ENCODE data around the gene TSEN15. TPM values are rescaled to one million over a fixed set of nuclear protein-coding genes. Genes with fewer than 3 reads are reported as not detected.
A peak's percentile ranks its signal among the peaks of the same experiment; 100 is the strongest.

Gene TSEN15
- polyA plus RNA-seq, 1 donor (not counting 4 experiments of a cell fraction or from before 2014, with no cell fraction given): 46.7 TPM

- TF ChIP-seq EZH2 (IDR thresholded peaks at IDR 0.05; ENCODE audit: low read length) (no peak), CTCF (optimal IDR thresholded peaks at IDR 0.05 in 1 of 3, IDR thresholded peaks at IDR 0.05 in 1 of 3, conservative IDR thresholded peaks at IDR 0.05 in 1 of 3; ENCODE audit: extremely low read depth in 1 of 3, insufficient read depth in 2 of 3, low read length in 3 of 3) (peak in 2 of 3 experiments; percentile 46 to 50)
- no peaks in the 10 kb centered on the region for H3K4me1 ChIP-seq (ENCODE audit: control insufficient read depth, extremely low read depth, insufficient read depth, low read length)
- no peak overlapping the region for H3K9ac ChIP-seq (ENCODE audit: control insufficient read depth, extremely low read depth, insufficient read depth, low read length)
- no peaks in the 10 kb centered on the region for H3K27me3 ChIP-seq (ENCODE audit: control insufficient read depth, extremely low read depth, insufficient read depth, low read length)
- H4K20me1 ChIP-seq (ENCODE audit: control insufficient read depth, extremely low read depth, insufficient read depth, low read length): no peaks in the 10 kb centered on the region
- no peaks in the 10 kb centered on the region for H3K9me1 ChIP-seq (ENCODE audit: control insufficient read depth, extremely low read depth, insufficient read depth, low read length)
- no peak for DNase-seq (ENCODE audit: low read depth, low spot score)
- no peaks in the 10 kb centered on the region for H3K9me3 ChIP-seq (ENCODE audit: control insufficient read depth, low read depth, low read length)
- peaks cover 0 to 3% of the 10 kb centered on the region in 2 experiments for H3K36me3 ChIP-seq (ENCODE audit: control insufficient read depth in 2 of 2, extremely low read depth in 1 of 2, insufficient read depth in 2 of 2, low read length in 2 of 2)
- H3K27ac ChIP-seq (ENCODE audit: control insufficient read depth, insufficient read depth, low read length): no peak overlapping the region
- dilution Hi-C loops (cut with MboI; ENCODE audit: extremely low pct_ligation_motif_present, low sequenced_read_pairs): no loop called here
- no peak overlapping the region for H3K4me3 ChIP-seq (ENCODE audit: control insufficient read depth in 2 of 3, extremely low read depth in 1 of 3, insufficient read depth in 2 of 3, low read depth in 1 of 3, low read length in 3 of 3)
- H2AFZ ChIP-seq (ENCODE audit: control insufficient read depth, low read length): no peak overlapping the region
- no peak for FAIRE-seq
- no peaks in the 10 kb centered on the region for H3K79me2 ChIP-seq (ENCODE audit: control insufficient read depth, insufficient read depth, low read length)
- H3K4me2 ChIP-seq (ENCODE audit: control insufficient read depth, extremely low read depth, insufficient read depth, low read depth, low read length): no peak overlapping the region
These were observed 23.8 kb downstream of the TSEN15 start for GRCh38 chr1:184075055-184076029.

- no peak overlapping the region for H3K27ac ChIP-seq (ENCODE audit: control insufficient read depth, insufficient read depth, low read length)
- no peak overlapping the region for H3K4me2 ChIP-seq (ENCODE audit: control insufficient read depth, extremely low read depth, insufficient read depth, low read depth, low read length)
- H3K27me3 ChIP-seq (ENCODE audit: control insufficient read depth, extremely low read depth, insufficient read depth, low read length): no peaks in the 10 kb centered on the region
- no peaks in the 10 kb centered on the region for H3K9me3 ChIP-seq (ENCODE audit: control insufficient read depth, low read depth, low read length)
- TF ChIP-seq EZH2 (IDR thresholded peaks at IDR 0.05; ENCODE audit: low read length) (no peak), CTCF (optimal IDR thresholded peaks at IDR 0.05 in 1 of 3, IDR thresholded peaks at IDR 0.05 in 1 of 3, conservative IDR thresholded peaks at IDR 0.05 in 1 of 3; ENCODE audit: extremely low read depth in 1 of 3, insufficient read depth in 2 of 3, low read length in 3 of 3) (no peak)
- no peaks in the 10 kb centered on the region for H3K36me3 ChIP-seq (ENCODE audit: control insufficient read depth in 2 of 2, extremely low read depth in 1 of 2, insufficient read depth in 2 of 2, low read length in 2 of 2)
- H3K9me1 ChIP-seq (ENCODE audit: control insufficient read depth, extremely low read depth, insufficient read depth, low read length): no peaks in the 10 kb centered on the region
- no peak overlapping the region for H3K4me3 ChIP-seq (ENCODE audit: control insufficient read depth in 2 of 3, extremely low read depth in 1 of 3, insufficient read depth in 2 of 3, low read depth in 1 of 3, low read length in 3 of 3)
- no peak overlapping the region for H2AFZ ChIP-seq (ENCODE audit: control insufficient read depth, low read length)
- H4K20me1 ChIP-seq (ENCODE audit: control insufficient read depth, extremely low read depth, insufficient read depth, low read length): no peaks in the 10 kb centered on the region
- H3K9ac ChIP-seq (ENCODE audit: control insufficient read depth, extremely low read depth, insufficient read depth, low read length): no peak overlapping the region
- no peaks in the 10 kb centered on the region for H3K79me2 ChIP-seq (ENCODE audit: control insufficient read depth, insufficient read depth, low read length)
- dilution Hi-C loops (cut with MboI; ENCODE audit: extremely low pct_ligation_motif_present, low sequenced_read_pairs): no loop called here
- FAIRE-seq (no peak), DNase-seq (ENCODE audit: low read depth, low spot score) (no peak)
- H3K4me1 ChIP-seq (ENCODE audit: control insufficient read depth, extremely low read depth, insufficient read depth, low read length): no peaks in the 10 kb centered on the region
These were observed 27.2 kb downstream of the TSEN15 start for GRCh38 chr1:184078564-184079249.

All from keratinocyte (primary cell).